T47D (cell line): ENCODE data around the gene AKAP11.
A peak's percentile ranks its signal among the peaks of the same experiment; 100 is the strongest.

ENCODE experiments used
- DNase-seq, 2 experiments: peaks; one replicate each; pipeline versions ENCODE4 v3.0.0 to v3.0.0-alpha.2; 2011 to 2012; ENCODE audit warnings: low read depth in 1 of 2, low spot score in 1 of 2
- JUND ChIP-seq: IDR thresholded peaks from 2 replicates; pipeline ENCODE4 v1.6.1; 2012; ENCODE audit warnings: low read depth
- in situ Hi-C: cut with HindIII; loops from 2 replicates; pipeline ENCODE4 v1.10.0; 2016; ENCODE audit warnings: low sequenced_read_pairs, low pct_unique_long_range_greater_than_20kb

AKAP11 gene

DNA sequence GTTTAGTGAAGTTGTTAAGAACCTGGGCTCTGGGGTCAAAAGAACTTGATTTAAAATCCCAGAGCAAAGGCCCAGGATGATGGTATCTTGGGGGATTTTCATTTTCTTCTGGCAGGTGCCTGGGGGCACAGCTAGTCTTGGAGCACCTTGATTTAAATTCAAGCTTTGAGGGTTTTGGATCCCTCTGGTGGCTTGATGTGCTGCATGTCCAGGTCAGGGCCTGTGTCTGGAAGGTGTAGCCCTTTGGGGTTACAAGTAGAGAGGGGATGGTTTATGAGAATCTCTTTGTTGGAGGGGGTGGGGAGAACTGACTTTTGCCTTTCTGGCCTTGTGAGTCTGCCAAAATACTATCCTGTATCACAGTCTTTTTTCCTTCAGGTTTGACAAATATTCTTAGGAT, 55.8 kb downstream of the AKAP11 start:
- in situ Hi-C loops, result no loop called here
- no peak for TF ChIP-seq JUND
- DNase-seq, result no peak

DNA sequence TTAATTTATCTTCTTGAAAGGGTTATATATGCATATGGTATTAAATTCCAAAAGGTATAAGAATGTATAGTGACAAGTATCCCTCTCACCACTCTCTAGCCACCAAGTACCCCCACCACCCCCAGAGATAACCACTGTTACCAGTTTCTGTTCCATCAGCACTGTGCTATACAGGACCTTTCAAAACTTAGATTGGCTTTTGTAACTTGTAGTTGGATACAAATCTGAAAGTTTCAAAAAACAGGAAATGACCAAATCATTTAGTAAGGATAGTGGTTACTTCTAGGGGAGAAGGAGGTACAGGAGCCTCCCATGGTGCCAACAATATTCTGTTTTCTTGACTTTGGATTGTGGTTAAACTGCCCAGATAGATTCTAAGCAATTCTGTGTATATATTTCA, 56.7 kb downstream of the AKAP11 start:
- no peak for TF ChIP-seq JUND
- in situ Hi-C loops, result no loop called here
- DNase-seq, result no peak

DNA sequence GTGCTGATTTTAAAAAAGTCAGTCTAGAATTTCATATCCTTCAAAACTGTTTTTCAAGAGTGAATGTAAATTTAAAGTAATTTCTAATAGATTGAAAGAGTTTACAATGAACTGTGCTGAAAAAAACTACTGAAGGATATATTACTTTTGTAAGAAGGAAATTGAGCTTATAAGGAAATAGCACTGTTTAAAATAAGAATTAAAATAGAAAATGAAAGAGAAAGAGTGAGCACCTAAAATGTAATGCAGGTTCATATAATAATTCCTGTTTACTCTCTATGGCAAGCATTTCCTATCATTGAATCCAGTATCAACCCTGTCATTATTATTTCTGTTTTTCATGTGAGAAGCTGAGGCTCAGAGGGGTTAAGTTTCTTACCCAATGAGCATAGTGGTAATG, 57.3 kb downstream of the AKAP11 start:
- in situ Hi-C loops, result no loop called here
- no peak for DNase-seq
- TF ChIP-seq JUND, result no peak

DNA sequence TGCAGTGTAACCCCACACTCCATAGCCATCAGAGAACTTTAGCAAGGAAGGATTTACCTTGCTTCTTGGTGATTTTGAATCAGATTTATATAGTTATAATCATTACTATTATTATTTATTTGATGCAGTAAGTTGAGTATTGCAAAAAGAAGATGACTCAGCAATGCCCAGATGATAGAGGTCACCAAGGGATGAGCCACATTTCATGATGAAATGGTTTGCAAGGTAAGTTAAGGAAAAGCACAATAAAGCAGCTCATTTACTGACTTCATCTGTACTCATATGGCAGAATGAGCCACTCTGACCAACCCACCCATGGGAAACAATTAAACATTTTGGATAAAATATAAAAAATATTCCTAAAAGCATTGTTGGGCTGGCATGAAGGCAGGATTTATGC, 59.1 kb downstream of the AKAP11 start:
- no peak for DNase-seq
- in situ Hi-C loops, result no loop called here
- TF ChIP-seq JUND, result no peak

DNA sequence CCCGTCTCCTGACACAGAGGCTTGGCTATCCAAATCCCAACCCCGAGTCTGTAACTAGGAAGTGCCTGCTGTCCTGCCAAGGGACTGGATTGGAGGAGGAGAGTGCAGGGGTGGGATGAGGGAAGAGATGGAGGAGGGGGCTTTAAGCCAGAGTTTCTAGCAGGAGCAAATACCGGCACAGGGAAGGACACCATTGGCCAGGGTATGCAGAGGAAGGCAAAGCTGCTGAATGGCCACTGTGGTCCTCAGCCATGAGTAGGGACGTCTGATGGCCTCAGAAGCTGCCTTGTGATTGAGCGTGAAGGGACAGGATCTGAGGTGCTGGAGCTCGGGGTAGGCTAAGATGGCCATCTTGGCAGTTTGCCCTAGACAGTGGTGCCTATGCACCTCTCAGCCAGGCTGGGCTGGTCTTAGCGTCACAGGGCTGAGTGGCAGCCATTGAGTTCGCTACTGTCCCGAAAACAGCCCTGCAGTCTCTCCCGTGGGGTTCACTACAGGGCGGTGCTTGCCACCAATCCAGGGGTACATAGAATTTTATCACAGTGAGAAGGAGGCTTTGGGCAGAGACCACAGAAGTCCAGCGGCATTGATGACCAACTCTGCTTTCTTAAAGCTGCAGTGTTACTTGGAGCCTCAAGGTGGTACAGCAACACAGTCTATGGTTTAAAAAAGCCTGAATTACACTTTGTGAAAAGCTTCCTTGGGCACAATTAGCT, 61.8 kb downstream of the AKAP11 start:
- peak; percentile 24 to 68 for DNase-seq
- TF ChIP-seq JUND, result no peak
- in situ Hi-C loops, result no loop called here

DNA sequence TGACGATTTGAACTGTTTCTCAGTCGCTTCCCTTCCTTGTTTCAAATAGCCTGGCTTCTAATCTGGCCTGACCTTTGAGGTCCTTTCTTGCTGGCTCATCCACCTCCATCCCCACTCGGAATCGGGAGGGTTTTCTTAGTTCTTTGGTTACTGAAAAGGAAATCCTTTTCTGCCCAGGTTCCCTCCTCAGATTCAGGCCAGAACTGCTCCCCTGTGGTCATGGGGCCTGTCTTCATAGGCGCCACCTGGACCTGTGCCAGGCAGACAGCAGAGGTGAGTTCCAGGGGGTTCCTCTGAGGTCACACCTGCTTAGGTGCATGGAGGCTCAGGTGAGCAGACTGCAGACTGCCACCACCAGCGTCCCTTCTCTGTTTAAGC, 62.4 kb downstream of the AKAP11 start:
- no peak for TF ChIP-seq JUND
- in situ Hi-C loops, result no loop called here
- DNase-seq, result no peak

DNA sequence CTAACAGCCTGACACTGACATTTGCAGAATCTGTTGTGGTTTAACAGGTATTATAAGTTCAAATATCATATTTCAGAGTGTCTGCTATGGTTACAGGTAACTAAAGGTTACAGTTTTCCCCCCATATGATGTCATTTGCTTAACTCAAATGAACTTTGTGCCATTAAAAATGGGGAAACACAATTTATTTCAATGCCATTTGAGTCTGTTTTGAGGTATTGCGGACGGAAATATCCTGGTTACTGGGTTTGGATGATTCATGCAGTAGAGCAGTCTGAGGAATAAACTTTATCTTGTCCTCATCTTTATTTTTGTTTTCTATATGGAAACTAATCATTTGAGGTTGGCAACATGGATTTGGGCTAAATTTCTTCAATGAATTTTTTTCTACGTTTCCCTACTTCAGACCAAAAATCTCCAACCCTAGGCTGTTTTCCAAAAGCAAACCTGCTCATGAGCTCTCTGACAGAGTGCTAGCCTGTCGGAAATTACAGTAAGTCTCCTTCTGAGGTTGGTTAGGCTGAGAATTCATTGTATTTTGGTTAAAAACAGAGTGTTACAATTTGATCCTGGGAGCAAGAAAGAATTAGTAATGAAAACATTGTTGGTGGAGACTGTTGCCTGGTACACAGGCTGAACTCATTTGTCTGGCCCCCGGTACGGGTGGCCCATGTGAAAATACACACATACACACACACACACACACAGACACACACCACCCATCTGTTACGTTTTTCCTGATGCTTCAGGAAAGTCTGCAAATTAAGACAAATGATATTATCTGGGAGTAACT, 66.1 kb downstream of the AKAP11 start:
- in situ Hi-C loops, result no loop called here
- no peak for TF ChIP-seq JUND
- no peak for DNase-seq

DNA sequence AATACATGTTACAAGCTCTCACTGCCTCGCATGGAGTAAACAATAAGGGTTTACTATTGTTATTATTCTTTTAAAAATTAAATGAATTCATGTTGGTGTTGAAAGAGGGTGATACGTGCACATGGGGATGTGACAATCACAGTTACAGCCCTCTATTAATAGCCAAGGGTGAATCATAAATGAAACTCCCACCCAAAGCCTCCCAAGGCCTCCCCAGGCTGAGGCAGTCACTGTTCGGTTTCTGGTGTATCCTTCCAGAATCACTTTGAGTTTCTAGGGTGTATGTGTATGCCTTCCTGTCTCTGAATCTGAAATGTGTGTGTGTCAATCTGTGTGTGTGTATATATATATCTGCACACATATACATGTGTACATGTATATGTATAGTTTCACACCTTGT, 73.4 kb downstream of the AKAP11 start:
- no peak for DNase-seq
- in situ Hi-C loops, result no loop called here
- TF ChIP-seq JUND, result no peak

DNA sequence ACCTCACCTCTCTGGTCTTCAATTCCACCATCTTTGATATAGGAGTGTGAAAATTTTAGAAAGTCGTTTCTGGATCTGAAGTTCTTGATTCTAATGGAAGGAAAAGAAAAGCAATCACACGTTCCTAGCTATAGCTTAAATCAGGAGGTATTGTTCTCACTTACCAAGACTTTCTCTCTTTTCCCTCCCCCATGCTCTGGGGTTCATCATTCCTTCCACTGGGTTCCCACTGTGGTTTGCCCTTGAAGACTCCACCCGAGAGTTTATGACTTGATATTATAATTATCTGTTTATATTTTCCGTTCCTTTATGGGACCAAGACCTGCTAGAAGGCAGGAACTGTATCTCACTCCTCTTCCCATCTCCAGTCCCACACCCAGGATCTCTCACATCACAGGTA, 76.6 kb downstream of the AKAP11 start:
- no peak for TF ChIP-seq JUND
- DNase-seq, result no peak
- in situ Hi-C loops, result no loop called here

DNA sequence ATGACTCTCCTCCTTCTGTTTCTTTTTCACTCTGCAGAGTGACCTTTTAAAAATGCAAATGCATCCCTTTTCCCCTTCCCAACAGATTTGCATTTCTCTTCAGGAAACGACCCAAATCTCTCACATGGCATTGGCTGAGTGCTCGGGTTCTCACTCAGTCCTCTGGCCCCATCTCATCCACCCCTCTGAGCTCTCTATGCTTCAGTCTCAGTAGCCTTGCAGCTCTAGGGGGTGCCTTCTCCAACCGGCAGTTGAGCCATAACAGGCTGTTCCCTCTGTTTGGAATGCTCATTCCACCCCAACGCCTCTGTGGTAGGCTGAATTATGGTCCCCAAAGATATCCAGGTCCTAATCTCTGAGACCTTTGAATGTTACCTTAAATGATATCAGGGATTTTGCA, 78.2 kb downstream of the AKAP11 start:
- TF ChIP-seq JUND, result no peak
- no peak for DNase-seq
- in situ Hi-C loops, result no loop called here

DNA sequence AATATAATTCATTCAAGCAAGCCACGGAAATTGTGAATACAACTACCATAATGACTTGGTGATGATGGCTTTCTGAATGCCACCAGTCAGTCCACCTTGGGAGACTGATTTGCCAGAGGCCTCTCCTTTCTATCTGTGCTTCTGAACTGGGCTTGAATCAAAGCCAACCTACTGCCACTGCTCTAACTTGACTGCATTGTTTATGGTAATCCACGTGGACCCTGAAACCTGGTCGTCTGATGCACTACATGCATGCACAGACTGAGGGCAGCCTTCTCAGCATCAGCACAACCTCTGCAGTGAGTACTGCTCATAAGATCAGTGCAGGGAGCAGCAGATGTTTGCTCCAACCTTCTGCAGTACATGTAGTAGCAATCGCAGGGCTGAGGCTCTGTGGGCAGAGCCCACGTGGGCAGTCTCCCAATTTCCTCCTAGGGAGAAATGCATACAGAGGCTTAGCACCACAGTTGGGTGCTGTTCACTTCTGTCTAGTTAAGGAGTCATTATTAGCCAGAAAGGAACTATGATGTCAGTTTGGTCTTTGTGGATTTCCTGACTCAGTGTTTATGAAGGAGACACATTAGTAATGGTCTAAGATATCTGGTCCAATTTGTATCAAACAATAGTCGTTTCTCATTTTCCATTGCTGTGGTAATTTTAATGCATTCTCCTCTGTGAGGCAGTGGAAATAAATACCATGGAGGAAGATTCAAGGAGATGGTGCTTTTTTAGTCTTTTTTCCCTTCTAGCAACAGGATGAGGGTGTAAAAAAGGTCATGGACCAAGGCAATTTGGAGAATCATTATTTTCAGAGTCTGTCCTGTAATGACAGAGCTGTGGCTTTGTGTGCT, 82.5 kb downstream of the AKAP11 start:
- in situ Hi-C loops, result no loop called here
- peak in 1 of 2 experiments; percentile 2 for DNase-seq
- no peak for TF ChIP-seq JUND

DNA sequence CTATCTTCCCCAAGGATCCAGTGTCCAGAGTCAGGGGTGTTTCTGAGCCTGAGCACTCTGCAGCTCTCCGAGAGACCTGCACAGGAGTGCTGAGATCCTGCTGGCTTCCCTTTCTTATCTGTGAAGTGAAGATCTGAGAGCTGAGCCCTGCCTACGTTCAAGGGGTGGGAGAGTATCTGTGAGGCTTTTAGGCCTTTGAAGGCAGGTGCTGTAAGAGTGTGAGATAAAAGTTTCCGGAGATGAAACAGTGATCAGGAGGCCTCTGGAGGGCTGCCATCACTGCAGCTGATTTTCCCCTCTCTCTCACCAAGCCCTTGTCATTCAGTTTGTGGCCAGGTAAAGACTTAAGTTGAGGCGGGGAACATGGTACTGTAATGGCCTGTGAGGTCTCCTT, 83.1 kb downstream of the AKAP11 start:
- TF ChIP-seq JUND, result no peak
- no peak for DNase-seq
- in situ Hi-C loops, result no loop called here

DNA sequence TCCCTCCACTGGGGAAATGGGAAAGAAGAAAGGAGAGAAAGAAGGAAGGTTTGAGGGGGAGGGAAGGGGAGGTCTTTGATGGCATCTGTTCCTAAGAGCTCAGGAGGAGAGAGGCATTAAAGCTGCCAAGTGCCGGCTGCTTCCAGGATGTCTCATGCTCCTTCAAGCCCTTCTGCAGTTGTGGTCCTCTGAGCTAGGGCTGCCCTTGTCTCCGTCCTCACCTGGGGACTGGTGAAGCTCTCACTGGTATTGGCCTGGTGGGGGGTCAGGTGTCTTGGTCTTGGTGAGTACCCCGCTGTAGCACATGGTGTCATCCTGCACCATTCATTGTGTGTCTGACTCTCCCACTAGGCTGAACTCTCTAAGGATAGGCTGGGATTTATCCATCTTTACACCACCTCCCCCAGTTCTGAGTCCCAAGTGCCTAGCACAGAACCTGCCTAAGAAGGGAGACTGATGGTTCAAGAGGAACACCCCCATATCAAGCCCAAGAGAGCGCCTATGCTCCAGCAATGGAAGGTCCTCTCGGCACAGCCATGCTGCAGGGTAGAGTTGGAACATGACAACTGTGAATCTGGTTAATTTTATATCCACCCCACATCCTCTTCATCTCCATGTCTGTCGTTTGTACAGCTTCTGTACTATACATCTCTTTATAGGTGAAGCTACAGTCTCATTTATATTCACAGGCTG, 83.7 kb downstream of the AKAP11 start:
- no peak for TF ChIP-seq JUND
- DNase-seq, result no peak
- in situ Hi-C loops, result no loop called here
